Measurements from ENCODE around the gene MDK.

DNA sequence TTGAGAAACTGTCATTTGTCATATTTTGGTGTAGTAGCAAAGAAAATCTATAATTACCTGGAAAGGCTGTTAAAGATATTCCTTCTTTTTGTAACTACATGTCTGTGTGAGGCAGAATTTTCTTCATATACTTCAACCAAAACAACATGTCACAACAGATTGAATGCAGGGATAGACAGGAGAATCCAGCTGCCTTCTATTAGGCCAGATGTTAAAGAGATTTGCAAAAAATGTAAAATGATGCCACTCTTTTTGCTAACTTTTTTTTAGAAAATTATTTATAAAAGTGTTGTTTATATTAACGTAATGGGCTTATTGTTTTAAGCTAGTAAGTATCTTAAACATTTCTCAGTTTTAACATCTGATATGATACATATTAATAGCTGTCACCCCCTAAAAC is 21.5 kb upstream of the MDK start:
- TF ChIP-seq, protein P1, sequence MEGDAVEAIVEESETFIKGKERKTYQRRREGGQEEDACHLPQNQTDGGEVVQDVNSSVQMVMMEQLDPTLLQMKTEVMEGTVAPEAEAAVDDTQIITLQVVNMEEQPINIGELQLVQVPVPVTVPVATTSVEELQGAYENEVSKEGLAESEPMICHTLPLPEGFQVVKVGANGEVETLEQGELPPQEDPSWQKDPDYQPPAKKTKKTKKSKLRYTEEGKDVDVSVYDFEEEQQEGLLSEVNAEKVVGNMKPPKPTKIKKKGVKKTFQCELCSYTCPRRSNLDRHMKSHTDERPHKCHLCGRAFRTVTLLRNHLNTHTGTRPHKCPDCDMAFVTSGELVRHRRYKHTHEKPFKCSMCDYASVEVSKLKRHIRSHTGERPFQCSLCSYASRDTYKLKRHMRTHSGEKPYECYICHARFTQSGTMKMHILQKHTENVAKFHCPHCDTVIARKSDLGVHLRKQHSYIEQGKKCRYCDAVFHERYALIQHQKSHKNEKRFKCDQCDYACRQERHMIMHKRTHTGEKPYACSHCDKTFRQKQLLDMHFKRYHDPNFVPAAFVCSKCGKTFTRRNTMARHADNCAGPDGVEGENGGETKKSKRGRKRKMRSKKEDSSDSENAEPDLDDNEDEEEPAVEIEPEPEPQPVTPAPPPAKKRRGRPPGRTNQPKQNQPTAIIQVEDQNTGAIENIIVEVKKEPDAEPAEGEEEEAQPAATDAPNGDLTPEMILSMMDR (IDR thresholded peaks at IDR 0.05), result no peak
- TF ChIP-seq POLR2A (IDR thresholded peaks at IDR 0.05), result no peak
